Measurements from ENCODE around the gene TCTN1.

Gene TCTN1

GRCh38 chr12:110688446-110689280 is 74.7 kb downstream of the TCTN1 start, which contains the start of gene HVCN1:
Gene HVCN1, minus strand, starts transcription at chr12:110689115. Its CDS starts 5,870 bp downstream, at chr12:110683245.
- peak within 1 kb of the TSS; percentile 77 for H3K4me3 ChIP-seq (ENCODE audit: low read depth, low read length)
- peak; percentile 70 for DNase-seq (ENCODE audit: low read depth)
- no peak for TF ChIP-seq CTCF (IDR thresholded peaks at IDR 0.05; ENCODE audit: insufficient read depth, low read depth, low read length, missing control alignments)

- peak; percentile 93 for DNase-seq (ENCODE audit: low read depth)
- H3K4me3 ChIP-seq (ENCODE audit: low read depth, low read length) = peak overlapping the region; percentile 77
- TF ChIP-seq CTCF (IDR thresholded peaks at IDR 0.05; ENCODE audit: insufficient read depth, low read depth, low read length, missing control alignments) = no peak
Measured at GRCh38 chr12:110689281-110690126, 75.6 kb downstream of the TCTN1 start.

GRCh38 chr12:110690127-110690430 is 76.2 kb downstream of the TCTN1 start:
- H3K4me3 ChIP-seq (ENCODE audit: low read depth, low read length) = peak overlapping the region; percentile 77; the same call in 1 of the 2 replicates
- no peak for DNase-seq (ENCODE audit: low read depth)
- TF ChIP-seq CTCF (IDR thresholded peaks at IDR 0.05; ENCODE audit: insufficient read depth, low read depth, low read length, missing control alignments) = no peak

GRCh38 chr12:110693731-110694130 is 79.8 kb downstream of the TCTN1 start:
- no peak overlapping the region for H3K4me3 ChIP-seq (ENCODE audit: low read depth, low read length)
- no peak for TF ChIP-seq CTCF (IDR thresholded peaks at IDR 0.05; ENCODE audit: insufficient read depth, low read depth, low read length, missing control alignments)
- no peak for DNase-seq (ENCODE audit: low read depth)

- no peak overlapping the region for H3K4me3 ChIP-seq (ENCODE audit: low read depth, low read length)
- DNase-seq (ENCODE audit: low read depth) = no peak
- no peak for TF ChIP-seq CTCF (IDR thresholded peaks at IDR 0.05; ENCODE audit: insufficient read depth, low read depth, low read length, missing control alignments)
Measured at GRCh38 chr12:110694330-110694901, 80.5 kb downstream of the TCTN1 start.

- TF ChIP-seq CTCF (IDR thresholded peaks at IDR 0.05; ENCODE audit: insufficient read depth, low read depth, low read length, missing control alignments) = no peak
Measured at GRCh38 chr12:110696283-110696682, 82.4 kb downstream of the TCTN1 start.

More at GRCh38 chr12:110696283-110696682, 82.4 kb downstream of the TCTN1 start:
- DNase-seq (ENCODE audit: low read depth) = no peak
- no peak overlapping the region for H3K4me3 ChIP-seq (ENCODE audit: low read depth, low read length)
